ENCODE data around the gene MIDN. TPM values are rescaled to one million over a fixed set of nuclear protein-coding genes. Genes with fewer than 3 reads are reported as not detected.

The MIDN gene
- total RNA-seq, 1 experiment from 2014 or later: 125 TPM

DNA sequence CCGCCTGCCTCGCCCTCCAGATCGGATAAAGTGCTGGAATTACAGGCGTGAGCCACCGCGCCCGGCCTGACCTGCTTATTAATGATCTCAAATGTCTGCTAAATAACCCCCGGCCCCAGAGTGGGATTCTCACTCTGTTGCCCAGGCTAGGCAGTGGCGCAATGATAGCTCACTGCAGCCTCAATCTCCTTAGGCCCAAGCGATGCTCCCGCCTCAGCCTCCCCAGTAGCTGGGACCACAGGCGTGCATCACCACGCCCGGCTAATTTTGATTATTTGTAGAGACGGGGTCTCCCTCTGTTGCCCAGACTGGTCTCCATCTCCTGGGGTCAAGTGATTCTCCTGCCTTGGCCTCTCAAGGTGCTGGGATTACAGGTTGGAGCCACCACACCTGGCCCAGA lies 7.5 kb upstream of the MIDN start:
- no peak for DNase-seq
- no peaks in the 10 kb centered on the region for H3K9me3 Mint-ChIP-seq (ENCODE audit: unreplicated experiment)
- intact Hi-C loops (cut with micrococcal nuclease; ENCODE audit: unreplicated experiment): no loop called here
- Histone ChIP-seq H3K9me3 (no peaks in the 10 kb centered on the region), H3K4me1 (peaks cover 41% of the 10 kb centered on the region), H3K36me3 (ENCODE audit: control insufficient read depth, insufficient read depth, low read length) (no peaks in the 10 kb centered on the region), H3K4me3 (ENCODE audit: low read depth, low read length) (peak overlapping the region; percentile 45), H3K27me3 (replicated peaks; ENCODE audit: control insufficient read depth, insufficient read depth, low read length) (no peaks in the 10 kb centered on the region)
- POLR2A ChIA-PET: interaction anchor here (1.6 to 2.3 kb wide), 2 partner anchors 26 to 28 kb away, joined by 8 to 30 read pairs; partner anchors contain the start of gene CIRBP
- no peaks in the 10 kb centered on the region for H3K27me3 Mint-ChIP-seq (ENCODE audit: insufficient read depth, unreplicated experiment)
- CTCF ChIA-PET: interaction anchor here (0.5 to 2.1 kb wide), 5 partner anchors 18 to 78 kb away, joined by 3 to 23 read pairs (median 3); partner anchors contain the start of gene CIRBP
- no peaks in the 10 kb centered on the region for H3K4me1 Mint-ChIP-seq (ENCODE audit: low read depth, unreplicated experiment)
- H3K27ac Mint-ChIP-seq (ENCODE audit: unreplicated experiment): peak overlapping the region; percentile 81
- H3K4me3 Mint-ChIP-seq (ENCODE audit: unreplicated experiment): peak overlapping the region; percentile 76
- peaks cover 13% of the 10 kb centered on the region for H3K36me3 Mint-ChIP-seq (ENCODE audit: insufficient read depth, unreplicated experiment)
- BruUV-seq (replicated peaks): no TSS peak
- TF ChIP-seq, protein P1, sequence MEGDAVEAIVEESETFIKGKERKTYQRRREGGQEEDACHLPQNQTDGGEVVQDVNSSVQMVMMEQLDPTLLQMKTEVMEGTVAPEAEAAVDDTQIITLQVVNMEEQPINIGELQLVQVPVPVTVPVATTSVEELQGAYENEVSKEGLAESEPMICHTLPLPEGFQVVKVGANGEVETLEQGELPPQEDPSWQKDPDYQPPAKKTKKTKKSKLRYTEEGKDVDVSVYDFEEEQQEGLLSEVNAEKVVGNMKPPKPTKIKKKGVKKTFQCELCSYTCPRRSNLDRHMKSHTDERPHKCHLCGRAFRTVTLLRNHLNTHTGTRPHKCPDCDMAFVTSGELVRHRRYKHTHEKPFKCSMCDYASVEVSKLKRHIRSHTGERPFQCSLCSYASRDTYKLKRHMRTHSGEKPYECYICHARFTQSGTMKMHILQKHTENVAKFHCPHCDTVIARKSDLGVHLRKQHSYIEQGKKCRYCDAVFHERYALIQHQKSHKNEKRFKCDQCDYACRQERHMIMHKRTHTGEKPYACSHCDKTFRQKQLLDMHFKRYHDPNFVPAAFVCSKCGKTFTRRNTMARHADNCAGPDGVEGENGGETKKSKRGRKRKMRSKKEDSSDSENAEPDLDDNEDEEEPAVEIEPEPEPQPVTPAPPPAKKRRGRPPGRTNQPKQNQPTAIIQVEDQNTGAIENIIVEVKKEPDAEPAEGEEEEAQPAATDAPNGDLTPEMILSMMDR (IDR thresholded peaks at IDR 0.05; ENCODE audit: insufficient read depth in 1 of 2, low read depth in 1 of 2, low read length in 1 of 2, severe bottlenecking in 1 of 2, unreplicated experiment in 1 of 2): no peak

DNA sequence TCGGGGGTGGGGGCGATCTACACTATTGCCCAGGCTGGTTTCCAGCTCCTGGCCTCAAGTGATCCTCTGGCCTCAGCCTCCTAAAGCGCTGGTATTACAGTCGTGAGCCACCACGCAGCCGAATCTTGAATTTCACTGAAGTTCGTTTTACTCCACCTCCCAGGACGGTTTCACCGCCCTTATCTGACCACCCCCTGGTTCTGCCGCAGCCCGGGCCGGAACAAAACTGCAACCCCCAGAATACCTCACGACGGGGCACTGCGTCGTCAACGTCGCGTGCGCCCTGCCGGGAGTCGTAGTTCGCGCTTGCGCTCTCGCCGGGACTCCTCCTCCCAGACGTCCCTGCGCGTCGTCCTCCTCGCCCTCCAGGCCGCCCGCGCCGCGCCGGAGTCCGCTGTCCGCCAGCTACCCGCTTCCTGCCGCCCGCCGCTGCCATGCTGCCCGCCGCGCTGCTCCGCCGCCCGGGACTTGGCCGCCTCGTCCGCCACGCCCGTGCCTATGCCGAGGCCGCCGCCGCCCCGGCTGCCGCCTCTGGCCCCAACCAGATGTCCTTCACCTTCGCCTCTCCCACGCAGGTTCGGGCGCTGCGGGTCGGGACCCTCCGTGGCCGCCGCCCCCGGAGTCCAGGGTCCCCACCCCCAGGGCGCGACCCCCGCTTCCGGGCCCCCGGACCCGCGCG lies 6.8 kb upstream of the MIDN start, which contains the start of gene ATP5F1D:
Gene ATP5F1D, plus strand, starts transcription at position 335 of the 679 bp plus-strand sequence. Its CDS starts 100 bp downstream, at position 435.
- no peaks in the 10 kb centered on the region for H3K9me3 Mint-ChIP-seq (ENCODE audit: unreplicated experiment)
- peak within 1 kb of the TSS; percentile 81 for H3K27ac Mint-ChIP-seq (ENCODE audit: unreplicated experiment)
- peak within 1 kb of the TSS; percentile 45 for H3K4me3 ChIP-seq (ENCODE audit: low read depth, low read length)
- H3K36me3 ChIP-seq (ENCODE audit: control insufficient read depth, insufficient read depth, low read length): no peaks in the 10 kb centered on the region
- DNase-seq: peak; percentile 92
- no peaks in the 10 kb centered on the region for H3K9me3 ChIP-seq
- TF ChIP-seq, protein P1 (IDR thresholded peaks at IDR 0.05; ENCODE audit: insufficient read depth in 1 of 2, low read depth in 1 of 2, low read length in 1 of 2, severe bottlenecking in 1 of 2, unreplicated experiment in 1 of 2): no peak
- peak within 1 kb of the TSS; percentile 76 for H3K4me3 Mint-ChIP-seq (ENCODE audit: unreplicated experiment)
- peaks cover 16% of the 10 kb centered on the region for H3K36me3 Mint-ChIP-seq (ENCODE audit: insufficient read depth, unreplicated experiment)
- ChIA-PET CTCF (interaction anchor here (0.6 to 2.1 kb wide), 4 partner anchors 19 to 27 kb away, joined by 3 to 23 read pairs (median 4); partner anchors contain the start of gene CIRBP), POLR2A (interaction anchor here (1.6 to 2.3 kb wide), 2 partner anchors 25 to 28 kb away, joined by 8 to 30 read pairs; partner anchors contain the start of gene CIRBP)
- no peaks in the 10 kb centered on the region for H3K27me3 ChIP-seq (replicated peaks; ENCODE audit: control insufficient read depth, insufficient read depth, low read length)
- intact Hi-C loops (cut with micrococcal nuclease; ENCODE audit: unreplicated experiment): no loop called here
- no TSS peak for BruUV-seq (replicated peaks)
- H3K4me1 Mint-ChIP-seq (ENCODE audit: low read depth, unreplicated experiment): no peaks in the 10 kb centered on the region
- peaks cover 43% of the 10 kb centered on the region for H3K4me1 ChIP-seq
- H3K27me3 Mint-ChIP-seq (ENCODE audit: insufficient read depth, unreplicated experiment): no peaks in the 10 kb centered on the region

DNA sequence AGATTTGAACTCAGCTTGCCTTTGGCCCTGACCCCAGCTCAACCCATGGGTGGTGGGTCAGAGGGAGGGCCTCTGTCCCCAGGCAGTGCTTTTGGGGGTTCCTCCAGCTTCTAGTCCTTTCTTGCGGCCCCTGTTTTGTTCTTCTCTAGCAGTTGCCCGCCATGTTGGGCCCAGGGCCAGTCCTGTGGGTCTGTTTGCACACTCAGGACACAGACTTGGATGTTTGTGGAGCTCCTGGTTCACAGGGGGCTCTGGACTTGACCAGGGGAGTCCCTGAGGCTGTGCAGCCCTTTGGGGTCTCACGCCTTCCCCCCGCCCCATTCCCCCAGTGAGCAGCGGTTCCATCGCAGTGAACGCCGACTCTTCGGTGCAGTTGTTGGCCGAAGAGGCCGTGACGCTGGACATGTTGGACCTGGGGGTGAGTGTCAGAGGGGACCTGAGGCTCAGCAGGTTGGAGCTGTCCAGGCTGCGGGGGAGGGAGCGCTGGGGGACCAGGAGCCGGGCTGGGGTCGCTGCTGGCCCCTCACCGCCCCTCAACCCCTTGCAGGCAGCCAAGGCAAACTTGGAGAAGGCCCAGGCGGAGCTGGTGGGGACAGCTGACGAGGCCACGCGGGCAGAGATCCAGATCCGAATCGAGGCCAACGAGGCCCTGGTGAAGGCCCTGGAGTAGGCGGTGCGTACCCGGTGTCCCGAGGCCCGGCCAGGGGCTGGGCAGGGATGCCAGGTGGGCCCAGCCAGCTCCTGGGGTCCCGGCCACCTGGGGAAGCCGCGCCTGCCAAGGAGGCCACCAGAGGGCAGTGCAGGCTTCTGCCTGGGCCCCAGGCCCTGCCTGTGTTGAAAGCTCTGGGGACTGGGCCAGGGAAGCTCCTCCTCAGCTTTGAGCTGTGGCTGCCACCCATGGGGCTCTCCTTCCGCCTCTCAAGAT lies 4.4 kb upstream of the MIDN start:
- H3K36me3 Mint-ChIP-seq (ENCODE audit: insufficient read depth, unreplicated experiment): peaks cover 25% of the 10 kb centered on the region
- intact Hi-C loops (cut with micrococcal nuclease; ENCODE audit: unreplicated experiment): loop anchor here (1.0 kb wide), 1 partner anchor 25 kb away; the partner anchor contains the start of gene CIRBP
- H3K9me3 Mint-ChIP-seq (ENCODE audit: unreplicated experiment): no peaks in the 10 kb centered on the region
- POLR2A ChIA-PET: interaction anchor here (0.5 to 4.4 kb wide), 8 partner anchors 10 to 217 kb away, joined by 3 to 110 read pairs (median 6); partner anchors contain the start of genes CIRBP, CNN2 and FAM174C
- TF ChIP-seq, protein P1 (IDR thresholded peaks at IDR 0.05; ENCODE audit: insufficient read depth in 1 of 2, low read depth in 1 of 2, low read length in 1 of 2, severe bottlenecking in 1 of 2, unreplicated experiment in 1 of 2): peak; percentile 87 to 95
- CTCF ChIA-PET: interaction anchor here (0.6 to 3.4 kb wide), 16 partner anchors 9 to 186 kb away, joined by 3 to 440 read pairs (median 4); partner anchors contain the start of genes CIRBP and FAM174C
- Histone ChIP-seq H3K36me3 (ENCODE audit: control insufficient read depth, insufficient read depth, low read length) (no peaks in the 10 kb centered on the region), H3K4me1 (peaks cover 48% of the 10 kb centered on the region), H3K27me3 (replicated peaks; ENCODE audit: control insufficient read depth, insufficient read depth, low read length) (no peaks in the 10 kb centered on the region), H3K4me3 (ENCODE audit: low read depth, low read length) (no peak overlapping the region), H3K9me3 (no peaks in the 10 kb centered on the region)
- H3K27ac Mint-ChIP-seq (ENCODE audit: unreplicated experiment): no peak overlapping the region
- no peaks in the 10 kb centered on the region for H3K27me3 Mint-ChIP-seq (ENCODE audit: insufficient read depth, unreplicated experiment)
- no peaks in the 10 kb centered on the region for H3K4me1 Mint-ChIP-seq (ENCODE audit: low read depth, unreplicated experiment)
- BruUV-seq (replicated peaks): no TSS peak
- no peak overlapping the region for H3K4me3 Mint-ChIP-seq (ENCODE audit: unreplicated experiment)
- DNase-seq: peak; percentile 74 to 87

Measured in Caco-2 (cell line).